Fibroblast of mammary gland (primary cell): ENCODE results near the gene ZCCHC4.

ENCODE experiments used
- DNase-seq: peaks from one replicate; pipeline ENCODE4 v3.0.0-alpha.2; 2010; ENCODE audit warnings: low read depth
- H3K4me3 ChIP-seq: 2 replicates; pipeline ENCODE4 v1.5.1; 2011; ENCODE audit warnings: low read depth, mild to moderate bottlenecking, low read length, moderate library complexity; ENCODE audit not compliant: control insufficient read depth
- TF ChIP-seq, protein P1 (sequence below): conservative IDR thresholded peaks from 2 replicates; pipeline ENCODE4 v1.5.1; 2011; ENCODE audit warnings: low read depth, low read length, inconsistent platforms; ENCODE audit not compliant: control insufficient read depth, insufficient read depth

ZCCHC4 gene, protein sequence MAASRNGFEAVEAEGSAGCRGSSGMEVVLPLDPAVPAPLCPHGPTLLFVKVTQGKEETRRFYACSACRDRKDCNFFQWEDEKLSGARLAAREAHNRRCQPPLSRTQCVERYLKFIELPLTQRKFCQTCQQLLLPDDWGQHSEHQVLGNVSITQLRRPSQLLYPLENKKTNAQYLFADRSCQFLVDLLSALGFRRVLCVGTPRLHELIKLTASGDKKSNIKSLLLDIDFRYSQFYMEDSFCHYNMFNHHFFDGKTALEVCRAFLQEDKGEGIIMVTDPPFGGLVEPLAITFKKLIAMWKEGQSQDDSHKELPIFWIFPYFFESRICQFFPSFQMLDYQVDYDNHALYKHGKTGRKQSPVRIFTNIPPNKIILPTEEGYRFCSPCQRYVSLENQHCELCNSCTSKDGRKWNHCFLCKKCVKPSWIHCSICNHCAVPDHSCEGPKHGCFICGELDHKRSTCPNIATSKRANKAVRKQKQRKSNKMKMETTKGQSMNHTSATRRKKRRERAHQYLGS

DNA sequence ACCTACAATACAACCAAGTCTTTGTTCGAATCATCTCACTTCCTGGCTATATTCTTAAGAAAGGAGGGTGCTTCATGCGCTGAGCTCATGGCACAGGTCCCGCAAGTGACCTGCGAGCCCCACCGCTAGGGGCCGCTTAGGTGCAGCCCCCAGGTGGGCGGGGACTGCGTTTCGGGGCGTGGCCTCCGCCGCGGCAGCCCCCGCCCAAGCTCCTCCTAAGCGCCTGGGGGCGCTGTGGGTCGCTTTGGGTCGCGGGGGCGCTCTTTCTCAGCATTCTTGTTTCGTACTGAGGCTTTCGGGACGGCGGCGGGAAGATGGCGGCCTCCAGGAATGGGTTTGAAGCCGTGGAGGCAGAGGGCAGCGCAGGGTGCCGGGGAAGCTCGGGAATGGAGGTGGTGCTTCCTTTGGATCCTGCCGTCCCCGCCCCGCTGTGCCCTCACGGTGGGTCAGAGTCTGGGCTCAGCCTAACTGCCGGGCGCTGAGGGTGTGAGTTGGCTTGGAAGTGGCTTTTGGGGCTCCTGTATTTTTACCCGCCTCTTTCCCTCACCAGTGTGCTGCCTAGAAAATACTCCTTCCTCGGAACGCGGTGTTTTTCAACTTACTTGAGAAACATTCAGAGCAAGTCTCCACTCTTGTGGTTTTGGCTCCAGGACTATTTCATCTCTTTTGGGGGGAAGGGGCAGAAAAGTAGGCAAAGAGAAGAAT, at the start of gene ZCCHC4:
Gene ZCCHC4, plus strand, starts transcription at position 279 of the 705 bp plus-strand sequence. Its CDS starts 36 bp downstream, at position 315.
- peak within 1 kb of the TSS; percentile 94 for H3K4me3 ChIP-seq
- TF ChIP-seq, protein P1, sequence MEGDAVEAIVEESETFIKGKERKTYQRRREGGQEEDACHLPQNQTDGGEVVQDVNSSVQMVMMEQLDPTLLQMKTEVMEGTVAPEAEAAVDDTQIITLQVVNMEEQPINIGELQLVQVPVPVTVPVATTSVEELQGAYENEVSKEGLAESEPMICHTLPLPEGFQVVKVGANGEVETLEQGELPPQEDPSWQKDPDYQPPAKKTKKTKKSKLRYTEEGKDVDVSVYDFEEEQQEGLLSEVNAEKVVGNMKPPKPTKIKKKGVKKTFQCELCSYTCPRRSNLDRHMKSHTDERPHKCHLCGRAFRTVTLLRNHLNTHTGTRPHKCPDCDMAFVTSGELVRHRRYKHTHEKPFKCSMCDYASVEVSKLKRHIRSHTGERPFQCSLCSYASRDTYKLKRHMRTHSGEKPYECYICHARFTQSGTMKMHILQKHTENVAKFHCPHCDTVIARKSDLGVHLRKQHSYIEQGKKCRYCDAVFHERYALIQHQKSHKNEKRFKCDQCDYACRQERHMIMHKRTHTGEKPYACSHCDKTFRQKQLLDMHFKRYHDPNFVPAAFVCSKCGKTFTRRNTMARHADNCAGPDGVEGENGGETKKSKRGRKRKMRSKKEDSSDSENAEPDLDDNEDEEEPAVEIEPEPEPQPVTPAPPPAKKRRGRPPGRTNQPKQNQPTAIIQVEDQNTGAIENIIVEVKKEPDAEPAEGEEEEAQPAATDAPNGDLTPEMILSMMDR, result peak; percentile 68
- DNase-seq, result peak; percentile 88

DNA sequence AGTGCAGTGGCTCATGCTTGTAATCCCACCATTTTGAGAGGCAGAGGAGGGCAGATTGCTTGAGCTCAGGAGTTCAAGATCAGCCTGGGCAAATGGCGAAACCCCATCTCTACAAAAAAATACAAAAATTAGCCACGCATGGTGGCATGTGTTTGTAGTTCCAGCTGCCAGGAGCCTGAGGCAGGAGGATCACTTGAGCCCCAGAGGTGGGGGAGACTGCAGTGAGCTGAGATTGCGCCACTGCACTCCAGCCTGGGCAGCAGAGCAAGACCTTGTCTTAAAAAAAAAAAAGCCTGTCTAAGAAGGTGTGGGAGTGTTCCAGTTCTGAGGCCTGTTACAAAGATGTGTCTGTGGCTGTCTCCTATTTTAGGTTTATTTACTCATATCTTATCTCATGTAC, 40.7 kb upstream of the ZCCHC4 start:
- TF ChIP-seq, protein P1, result no peak
- no peak overlapping the region for H3K4me3 ChIP-seq
- no peak for DNase-seq

DNA sequence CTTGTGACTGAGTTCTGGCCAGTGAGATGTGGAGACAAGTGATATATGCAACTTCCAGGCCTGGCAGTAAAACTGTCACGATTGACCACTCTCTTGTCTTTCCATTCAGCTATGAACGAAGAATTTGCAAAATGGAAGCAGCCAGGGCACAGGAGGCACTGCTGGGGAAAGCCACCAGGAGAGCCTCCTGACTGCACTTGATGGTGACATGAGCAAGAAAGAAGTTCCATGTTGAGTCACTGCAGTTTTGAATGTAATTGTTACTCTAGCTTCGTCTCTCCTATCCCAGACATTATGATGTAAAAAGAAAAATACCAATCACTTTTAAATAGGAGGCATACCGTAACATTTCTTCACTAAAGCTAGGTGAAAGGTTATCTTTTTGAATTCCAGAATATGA, 32.4 kb upstream of the ZCCHC4 start:
- no peak overlapping the region for H3K4me3 ChIP-seq
- TF ChIP-seq, protein P1, result no peak
- DNase-seq, result no peak

DNA sequence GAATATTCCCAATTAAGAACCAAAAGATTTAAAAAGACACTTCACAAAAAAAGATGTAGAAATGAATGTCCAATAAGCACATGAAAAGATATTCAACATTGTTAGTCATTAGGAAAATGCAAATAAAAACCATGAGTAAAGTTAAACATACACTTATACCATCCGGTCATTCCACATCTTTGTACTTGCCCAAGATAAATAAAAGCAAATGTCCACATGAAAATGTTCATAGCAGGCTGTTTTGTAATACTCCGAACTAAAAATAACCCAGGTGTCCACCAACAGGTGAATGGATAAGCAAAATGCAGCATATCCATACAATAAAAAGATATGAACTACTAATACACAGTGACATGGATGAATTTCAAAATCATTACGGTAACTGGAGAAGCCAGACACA, 28.6 kb upstream of the ZCCHC4 start:
- no peak for DNase-seq
- TF ChIP-seq, protein P1, result no peak
- H3K4me3 ChIP-seq, result no peak overlapping the region

DNA sequence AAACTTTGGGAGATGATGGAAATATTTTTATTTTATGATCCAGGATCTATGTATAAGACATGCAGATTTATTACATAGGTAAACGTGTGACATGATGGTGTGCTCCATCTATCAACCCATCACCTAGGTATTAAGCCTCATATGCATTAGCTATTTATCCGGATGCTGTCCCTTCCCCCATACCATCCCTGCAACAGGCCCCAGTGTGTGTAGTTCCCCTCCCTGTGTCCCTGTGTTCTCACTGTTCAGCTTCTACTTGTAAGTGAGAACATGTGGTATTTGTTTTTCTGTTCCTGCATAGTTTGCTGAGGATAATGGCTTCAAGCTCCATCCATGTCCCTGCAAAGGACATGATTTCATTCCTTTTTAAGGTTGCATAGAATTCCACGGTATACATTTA, 28.1 kb upstream of the ZCCHC4 start:
- H3K4me3 ChIP-seq, result no peak overlapping the region
- TF ChIP-seq, protein P1, result no peak
- no peak for DNase-seq

DNA sequence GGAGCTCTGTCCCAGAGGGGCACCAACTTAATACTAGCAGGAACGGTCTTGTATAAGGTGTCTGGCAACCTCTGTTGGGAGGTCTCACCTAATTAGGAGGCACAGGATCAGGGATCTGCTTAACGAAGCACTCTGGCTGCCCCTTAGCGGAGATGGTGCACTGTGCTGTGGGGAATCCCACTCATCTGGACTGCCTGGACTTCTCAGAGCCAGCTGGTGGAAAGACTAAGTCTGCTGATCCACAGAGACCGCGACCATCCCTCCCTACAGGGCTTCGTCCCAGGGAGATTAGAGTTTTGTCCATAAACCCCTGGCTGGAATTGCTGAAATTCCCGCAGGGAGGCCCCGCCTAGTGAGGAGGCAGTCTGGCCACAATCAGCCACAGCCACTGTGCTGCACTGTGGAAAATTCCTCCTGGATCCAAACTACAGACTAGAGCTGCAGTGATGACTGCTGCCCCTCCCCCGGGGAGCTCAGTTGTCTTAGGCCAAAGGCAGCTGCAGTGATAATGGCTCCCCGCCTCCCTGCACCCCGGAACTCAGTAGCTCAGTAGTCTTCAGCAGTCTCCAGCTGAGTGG, 22.0 kb upstream of the ZCCHC4 start:
- no peak for DNase-seq
- H3K4me3 ChIP-seq, result no peak overlapping the region
- TF ChIP-seq, protein P1, result no peak
